OCI-LY3 (cell line): ENCODE measurements around the gene POTEM.
"Not testable (repeated sequence)": the region's sequence is repeated elsewhere in the genome, so short reads cannot be mapped to it uniquely, and the experiment has no call there.

Experiments used
- EZH2phosphoT487 ChIP-seq: fragments of 200-600 bp; shearing (Covaris generic); IDR thresholded peaks from 2 replicates; pipeline ENCODE4 v1.6.1; 2018; ENCODE audit warnings: antibody characterized with exemption, mixed run types, low read depth
- TF ChIP-seq, protein P1 (sequence below): fragments of 200-600, 300-600 bp; sonication (generic); IDR thresholded peaks from 2 replicates; pipeline ENCODE4 v1.5.1; 2014; ENCODE audit warnings: antibody characterized with exemption, low read length, low read depth

DNA sequence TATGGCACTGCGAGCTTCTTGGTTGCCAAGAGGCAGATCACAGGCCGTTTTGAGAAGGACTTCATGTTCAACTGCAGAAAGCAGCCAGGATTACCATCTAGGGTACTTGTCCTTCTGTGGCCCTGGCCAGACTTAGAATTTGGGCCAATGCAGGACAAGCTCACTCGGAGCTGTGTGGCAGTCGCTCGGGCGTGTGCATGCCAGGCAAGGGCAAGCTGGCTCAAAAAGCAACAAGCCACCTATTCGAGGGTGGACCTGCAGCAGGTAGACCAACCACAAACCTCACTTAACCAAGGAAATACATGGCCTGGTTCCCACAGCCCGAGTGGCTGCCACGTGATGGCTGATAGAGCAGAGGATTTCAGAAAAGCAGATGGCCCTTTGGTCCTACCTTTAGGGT lies 39.3 kb downstream of the POTEM start:
- TF ChIP-seq, protein P1, sequence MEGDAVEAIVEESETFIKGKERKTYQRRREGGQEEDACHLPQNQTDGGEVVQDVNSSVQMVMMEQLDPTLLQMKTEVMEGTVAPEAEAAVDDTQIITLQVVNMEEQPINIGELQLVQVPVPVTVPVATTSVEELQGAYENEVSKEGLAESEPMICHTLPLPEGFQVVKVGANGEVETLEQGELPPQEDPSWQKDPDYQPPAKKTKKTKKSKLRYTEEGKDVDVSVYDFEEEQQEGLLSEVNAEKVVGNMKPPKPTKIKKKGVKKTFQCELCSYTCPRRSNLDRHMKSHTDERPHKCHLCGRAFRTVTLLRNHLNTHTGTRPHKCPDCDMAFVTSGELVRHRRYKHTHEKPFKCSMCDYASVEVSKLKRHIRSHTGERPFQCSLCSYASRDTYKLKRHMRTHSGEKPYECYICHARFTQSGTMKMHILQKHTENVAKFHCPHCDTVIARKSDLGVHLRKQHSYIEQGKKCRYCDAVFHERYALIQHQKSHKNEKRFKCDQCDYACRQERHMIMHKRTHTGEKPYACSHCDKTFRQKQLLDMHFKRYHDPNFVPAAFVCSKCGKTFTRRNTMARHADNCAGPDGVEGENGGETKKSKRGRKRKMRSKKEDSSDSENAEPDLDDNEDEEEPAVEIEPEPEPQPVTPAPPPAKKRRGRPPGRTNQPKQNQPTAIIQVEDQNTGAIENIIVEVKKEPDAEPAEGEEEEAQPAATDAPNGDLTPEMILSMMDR: not testable (repeated sequence)
- not testable (repeated sequence) for TF ChIP-seq EZH2phosphoT487
